Peyer's patch (tissue), 4 donors: ENCODE measurements around the gene DZANK1.

Experiments
- POLR2A ChIP-seq, 2 donors: fragments of 450-650 bp; IDR thresholded peaks; one replicate each; pipeline ENCODE4 v1.5.1; 2017; ENCODE audit warnings: antibody characterized with exemption in 2 of 2, mild to moderate bottlenecking in 2 of 2, moderate library complexity in 2 of 2
- TF ChIP-seq, protein P1 (sequence below), 6 experiments: fragments of 450-650 bp in 4 of 6; fragments of 200-600 bp in 2 of 6; sonication (generic) in 1 of 6; IDR thresholded peaks; one replicate each; pipeline ENCODE4 v1.5.1; 2017 to 2019; ENCODE audit warnings: antibody characterized with exemption in 6 of 6, mild to moderate bottlenecking in 3 of 6, moderate library complexity in 1 of 6

DNA sequence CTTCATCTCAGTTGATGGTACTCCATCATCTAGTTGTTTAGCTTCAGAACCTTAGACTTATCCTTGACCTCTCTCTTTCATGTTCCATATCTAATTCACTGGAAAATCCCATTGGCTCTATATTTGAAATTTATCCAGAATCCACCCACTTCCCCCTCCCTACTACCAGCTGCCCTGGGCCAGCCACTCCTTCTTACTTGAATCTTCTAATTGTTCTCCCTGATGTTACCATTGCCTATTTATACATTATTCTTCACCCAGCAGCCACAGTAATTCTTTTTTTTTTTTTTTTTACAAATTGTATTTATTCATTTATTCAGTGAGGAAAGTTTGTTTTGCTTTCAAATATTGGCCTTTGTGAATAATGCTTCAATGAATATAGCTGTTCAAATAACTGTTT lies 49.1 kb upstream of the DZANK1 start:
- TF ChIP-seq, protein P1, sequence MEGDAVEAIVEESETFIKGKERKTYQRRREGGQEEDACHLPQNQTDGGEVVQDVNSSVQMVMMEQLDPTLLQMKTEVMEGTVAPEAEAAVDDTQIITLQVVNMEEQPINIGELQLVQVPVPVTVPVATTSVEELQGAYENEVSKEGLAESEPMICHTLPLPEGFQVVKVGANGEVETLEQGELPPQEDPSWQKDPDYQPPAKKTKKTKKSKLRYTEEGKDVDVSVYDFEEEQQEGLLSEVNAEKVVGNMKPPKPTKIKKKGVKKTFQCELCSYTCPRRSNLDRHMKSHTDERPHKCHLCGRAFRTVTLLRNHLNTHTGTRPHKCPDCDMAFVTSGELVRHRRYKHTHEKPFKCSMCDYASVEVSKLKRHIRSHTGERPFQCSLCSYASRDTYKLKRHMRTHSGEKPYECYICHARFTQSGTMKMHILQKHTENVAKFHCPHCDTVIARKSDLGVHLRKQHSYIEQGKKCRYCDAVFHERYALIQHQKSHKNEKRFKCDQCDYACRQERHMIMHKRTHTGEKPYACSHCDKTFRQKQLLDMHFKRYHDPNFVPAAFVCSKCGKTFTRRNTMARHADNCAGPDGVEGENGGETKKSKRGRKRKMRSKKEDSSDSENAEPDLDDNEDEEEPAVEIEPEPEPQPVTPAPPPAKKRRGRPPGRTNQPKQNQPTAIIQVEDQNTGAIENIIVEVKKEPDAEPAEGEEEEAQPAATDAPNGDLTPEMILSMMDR (IDR thresholded peaks at IDR 0.05) = no peak
- no peak for TF ChIP-seq POLR2A (IDR thresholded peaks at IDR 0.05)
